Keratinocyte (primary cell): Measurements from ENCODE around the gene TNIK. TPM values are rescaled to one million over a fixed set of nuclear protein-coding genes. Genes with fewer than 3 reads are reported as not detected.

Source experiments
- DNase-seq: peaks from one replicate; pipeline ENCODE4 v3.0.0-alpha.2; 2011; ENCODE audit warnings: low read depth, missing footprints, low spot score
- FAIRE-seq: peaks from 2 replicates; lab custom pipeline; 2011; peaks lifted over from hg19 to GRCh38; lab: Jason Lieb, UNC
- H2AFZ ChIP-seq: 2 replicates; pipeline ENCODE4 v1.6.0; 2012; ENCODE audit warnings: low read length, control low read depth, inconsistent platforms; ENCODE audit not compliant: control insufficient read depth
- H3K27ac ChIP-seq: 2 replicates; pipeline ENCODE4 v1.5.1; 2011; ENCODE audit warnings: low read length; ENCODE audit not compliant: control insufficient read depth, insufficient read depth
- H3K27me3 ChIP-seq: 3 replicates; pipeline ENCODE4 v1.6.0; 2011; ENCODE audit warnings: low read length; ENCODE audit not compliant: control insufficient read depth, insufficient read depth; ENCODE audit errors: extremely low read depth
- H3K36me3 ChIP-seq, 2 experiments: 2 replicates in 1 of 2; 3 replicates in 1 of 2; pipeline ENCODE4 v1.5.1; 2011; ENCODE audit warnings: low read length in 2 of 2, mild to moderate bottlenecking in 1 of 2; ENCODE audit not compliant: control insufficient read depth in 2 of 2, insufficient read depth in 2 of 2; ENCODE audit errors: extremely low read depth in 1 of 2
- H3K4me1 ChIP-seq: 3 replicates; pipeline ENCODE4 v1.5.1; 2011; ENCODE audit warnings: low read length; ENCODE audit not compliant: control insufficient read depth, insufficient read depth; ENCODE audit errors: extremely low read depth
- H3K4me2 ChIP-seq: 3 replicates; pipeline ENCODE4 v1.6.0; 2011; ENCODE audit warnings: low read depth, low read length; ENCODE audit not compliant: control insufficient read depth, insufficient read depth; ENCODE audit errors: extremely low read depth
- H3K4me3 ChIP-seq, 3 experiments: fragments of 200-600 bp in 1 of 3; sonication (generic) in 1 of 3; 2 replicates in 2 of 3; 3 replicates in 1 of 3; pipeline ENCODE4 v1.5.1; 2011 to 2016; ENCODE audit warnings: low read length in 3 of 3, mild to moderate bottlenecking in 3 of 3, control low read depth in 2 of 3, inconsistent platforms in 1 of 3, low read depth in 1 of 3, mixed read lengths in 1 of 3, mixed run types in 1 of 3, moderate library complexity in 1 of 3; ENCODE audit not compliant: control insufficient read depth in 2 of 3, insufficient read depth in 2 of 3; ENCODE audit errors: extremely low read depth in 1 of 3
- H3K79me2 ChIP-seq: 2 replicates; pipeline ENCODE4 v1.6.0; 2012; ENCODE audit warnings: low read length; ENCODE audit not compliant: control insufficient read depth, insufficient read depth
- H3K9ac ChIP-seq: 3 replicates; pipeline ENCODE4 v1.6.0; 2011; ENCODE audit warnings: low read length; ENCODE audit not compliant: control insufficient read depth, insufficient read depth; ENCODE audit errors: extremely low read depth
- H3K9me1 ChIP-seq: 3 replicates; pipeline ENCODE4 v1.6.0; 2011; ENCODE audit warnings: low read length; ENCODE audit not compliant: control insufficient read depth, insufficient read depth; ENCODE audit errors: extremely low read depth
- H3K9me3 ChIP-seq: 2 replicates; pipeline ENCODE4 v1.5.1; 2012; ENCODE audit warnings: low read depth, low read length; ENCODE audit not compliant: control insufficient read depth
- H4K20me1 ChIP-seq: 3 replicates; pipeline ENCODE4 v1.6.0; 2011; ENCODE audit warnings: low read length; ENCODE audit not compliant: control insufficient read depth, insufficient read depth; ENCODE audit errors: extremely low read depth
- EZH2 ChIP-seq: IDR thresholded peaks from one replicate; pipeline ENCODE4 v1.6.1; 2012; ENCODE audit warnings: inconsistent platforms, mild to moderate bottlenecking, low read length, moderate library complexity
- dilution Hi-C: fragments of 300-500 bp; cut with MboI; formaldehyde crosslinking; loops from one replicate; pipeline ENCODE4 v1.7.0; 2020; ENCODE audit warnings: low sequenced_read_pairs; ENCODE audit not compliant: extremely low pct_ligation_motif_present
- polyA plus RNA-seq, 5 experiments: library from polyadenylated mRNA; depleted of rRNA in 3 of 5; stranded (reverse) in 3 of 5; stranded (forward) in 1 of 5; unstranded in 1 of 5; fragments of >200 nt; gene quantifications; 1 replicate in 1 of 5; 2 replicates in 3 of 5; 3 replicates in 1 of 5; pipeline versions ENCODE4 v1.2.1 to v1.2.3, GENCODE V29; 2011 to 2012; ENCODE audit warnings: missing spikeins in 2 of 5, low read depth in 1 of 5, low replicate concordance in 1 of 5
- TF ChIP-seq, protein P1 (sequence below), 3 experiments: IDR thresholded peaks in 1 of 3; conservative IDR thresholded peaks in 1 of 3; optimal IDR thresholded peaks in 1 of 3; 2 replicates in 2 of 3; 3 replicates in 1 of 3; pipeline versions ENCODE3 to v1.5.1; 2011; ENCODE audit warnings: low read length in 3 of 3, mild to moderate bottlenecking in 3 of 3, moderate library complexity in 2 of 3, control low read depth in 1 of 3, inconsistent platforms in 1 of 3; ENCODE audit not compliant: insufficient read depth in 2 of 3; ENCODE audit errors: extremely low read depth in 1 of 3

TNIK gene
- polyA plus RNA-seq, 1 donor (not counting 4 experiments of a cell fraction or from before 2014, with no cell fraction given) = 4.4 TPM

DNA sequence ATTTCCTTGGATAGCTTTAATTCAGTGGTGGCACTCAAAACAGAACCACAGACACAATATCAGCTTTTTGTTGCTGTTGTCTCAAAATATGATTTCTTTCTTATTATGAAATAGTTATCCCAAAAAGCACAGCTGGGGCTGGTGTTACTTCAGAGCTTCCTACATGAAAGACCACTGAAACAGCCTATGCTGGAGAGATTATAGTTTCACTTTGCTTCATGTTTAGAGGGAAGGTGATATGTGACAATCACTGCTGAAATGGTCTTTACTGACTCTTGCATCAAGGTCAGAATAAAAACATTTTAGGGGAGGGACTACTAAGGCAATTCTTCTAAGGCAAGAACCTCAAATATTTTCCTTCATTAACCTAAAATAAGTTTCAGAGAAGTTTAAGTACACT lies 190.7 kb downstream of the TNIK start:
- Histone ChIP-seq H3K4me3 (no peak overlapping the region), H3K9me3 (no peaks in the 10 kb centered on the region), H3K36me3 (no peaks in the 10 kb centered on the region), H3K4me1 (no peaks in the 10 kb centered on the region), H3K27ac (no peak overlapping the region), H3K9me1 (no peaks in the 10 kb centered on the region), H3K27me3 (no peaks in the 10 kb centered on the region), H2AFZ (no peak overlapping the region), H3K4me2 (no peak overlapping the region), H4K20me1 (no peaks in the 10 kb centered on the region), H3K9ac (no peak overlapping the region), H3K79me2 (no peaks in the 10 kb centered on the region)
- FAIRE-seq (no peak), DNase-seq (no peak)
- dilution Hi-C loops = no loop called here
- TF ChIP-seq, protein P1, sequence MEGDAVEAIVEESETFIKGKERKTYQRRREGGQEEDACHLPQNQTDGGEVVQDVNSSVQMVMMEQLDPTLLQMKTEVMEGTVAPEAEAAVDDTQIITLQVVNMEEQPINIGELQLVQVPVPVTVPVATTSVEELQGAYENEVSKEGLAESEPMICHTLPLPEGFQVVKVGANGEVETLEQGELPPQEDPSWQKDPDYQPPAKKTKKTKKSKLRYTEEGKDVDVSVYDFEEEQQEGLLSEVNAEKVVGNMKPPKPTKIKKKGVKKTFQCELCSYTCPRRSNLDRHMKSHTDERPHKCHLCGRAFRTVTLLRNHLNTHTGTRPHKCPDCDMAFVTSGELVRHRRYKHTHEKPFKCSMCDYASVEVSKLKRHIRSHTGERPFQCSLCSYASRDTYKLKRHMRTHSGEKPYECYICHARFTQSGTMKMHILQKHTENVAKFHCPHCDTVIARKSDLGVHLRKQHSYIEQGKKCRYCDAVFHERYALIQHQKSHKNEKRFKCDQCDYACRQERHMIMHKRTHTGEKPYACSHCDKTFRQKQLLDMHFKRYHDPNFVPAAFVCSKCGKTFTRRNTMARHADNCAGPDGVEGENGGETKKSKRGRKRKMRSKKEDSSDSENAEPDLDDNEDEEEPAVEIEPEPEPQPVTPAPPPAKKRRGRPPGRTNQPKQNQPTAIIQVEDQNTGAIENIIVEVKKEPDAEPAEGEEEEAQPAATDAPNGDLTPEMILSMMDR (optimal IDR thresholded peaks at IDR 0.05 in 1 of 3, IDR thresholded peaks at IDR 0.05 in 1 of 3, conservative IDR thresholded peaks at IDR 0.05 in 1 of 3; ENCODE audit: extremely low read depth in 1 of 3, insufficient read depth in 2 of 3, low read length in 3 of 3) = no peak
- no peak for TF ChIP-seq EZH2

DNA sequence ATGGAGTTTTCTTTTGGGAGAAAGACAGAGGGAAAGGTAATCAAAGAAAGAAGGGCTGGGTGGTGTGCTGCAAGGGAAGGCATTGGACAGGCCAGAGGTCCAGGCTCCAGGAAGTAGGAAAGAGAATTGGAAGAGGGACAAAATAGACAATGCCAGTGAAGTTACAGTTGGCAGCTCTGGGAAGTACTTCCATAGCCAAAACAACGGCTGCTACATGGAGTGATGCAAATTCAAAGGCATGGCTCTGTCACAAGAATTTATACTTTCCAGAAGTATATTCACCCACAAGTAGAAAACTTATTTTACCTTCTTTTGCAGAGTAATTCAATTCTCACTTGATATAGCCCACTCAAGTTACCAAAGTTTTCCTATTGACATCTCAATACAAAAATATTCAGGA lies 191.5 kb downstream of the TNIK start:
- Histone ChIP-seq H3K27ac (no peak overlapping the region), H3K4me1 (no peaks in the 10 kb centered on the region), H3K9me3 (no peaks in the 10 kb centered on the region), H2AFZ (no peak overlapping the region), H3K9me1 (no peaks in the 10 kb centered on the region), H3K4me3 (no peak overlapping the region), H3K36me3 (no peaks in the 10 kb centered on the region), H4K20me1 (no peaks in the 10 kb centered on the region), H3K9ac (no peak overlapping the region), H3K79me2 (no peaks in the 10 kb centered on the region), H3K27me3 (no peaks in the 10 kb centered on the region), H3K4me2 (no peak overlapping the region)
- no peak for DNase-seq
- TF ChIP-seq, protein P1 (optimal IDR thresholded peaks at IDR 0.05 in 1 of 3, IDR thresholded peaks at IDR 0.05 in 1 of 3, conservative IDR thresholded peaks at IDR 0.05 in 1 of 3; ENCODE audit: extremely low read depth in 1 of 3, insufficient read depth in 2 of 3, low read length in 3 of 3) = no peak
- TF ChIP-seq EZH2 = no peak
- FAIRE-seq = no peak
- dilution Hi-C loops = no loop called here
